SU-DHL-6 (cell line): ENCODE results near the gene DHRS11.
A peak's percentile ranks its signal among the peaks of the same experiment; 100 is the strongest.

Experiments used
- H2AFZ ChIP-seq: fragments of 200-600 bp; sonication (generic); 2 replicates; pipeline ENCODE4 v1.6.1; 2014; ENCODE audit warnings: low read depth, mild to moderate bottlenecking, moderate library complexity, mixed read lengths, antibody characterized with exemption, low read length; ENCODE audit not compliant: severe bottlenecking
- H3F3A ChIP-seq: fragments of 200-600 bp; shearing (Covaris generic); 2 replicates; pipeline ENCODE4 v1.6.0; 2016; ENCODE audit warnings: antibody characterized with exemption, mild to moderate bottlenecking; ENCODE audit not compliant: insufficient read depth
- H3K27ac ChIP-seq: fragments of 200-600 bp; sonication (generic); 2 replicates; pipeline ENCODE4 v1.5.1; 2016; ENCODE audit warnings: low read depth, mild to moderate bottlenecking, low read length, moderate library complexity, mixed read lengths
- H3K27me3 ChIP-seq: fragments of 200-600 bp; sonication (generic), shearing (Covaris generic); 2 replicates; pipeline ENCODE4 v1.6.0; 2014; ENCODE audit warnings: mild to moderate bottlenecking, low read length
- H3K36me3 ChIP-seq: fragments of 200-600 bp; sonication (generic); 2 replicates; pipeline ENCODE4 v1.6.1; 2014; ENCODE audit warnings: mild to moderate bottlenecking, low read length, mixed read lengths
- H3K4me2 ChIP-seq: fragments of 300-600, 200-600 bp; shearing (Covaris generic), sonication (generic); 2 replicates; pipeline ENCODE4 v1.6.0; 2014; ENCODE audit warnings: low read length, low read depth, mild to moderate bottlenecking; ENCODE audit not compliant: poor library complexity, severe bottlenecking
- H3K4me3 ChIP-seq: fragments of 200-600 bp; sonication (generic); 2 replicates; pipeline ENCODE4 v1.5.1; 2014; ENCODE audit warnings: antibody characterized with exemption, low read length, mild to moderate bottlenecking, mixed read lengths; ENCODE audit not compliant: insufficient read depth, poor library complexity, severe bottlenecking
- H3K79me2 ChIP-seq: fragments of 200-600 bp; sonication (generic); 2 replicates; pipeline ENCODE4 v1.6.1; 2014; ENCODE audit warnings: mild to moderate bottlenecking, low read length, moderate library complexity; ENCODE audit not compliant: insufficient read depth
- H3K9ac ChIP-seq: fragments of 200-600 bp; sonication (generic); 2 replicates; pipeline ENCODE4 v1.7.0; 2014; ENCODE audit warnings: mild to moderate bottlenecking, low read length
- H3K9me2 ChIP-seq: fragments of 200-600 bp; sonication (generic); replicated peaks from 2 replicates; pipeline ENCODE4 v1.6.1; 2014; ENCODE audit warnings: low read length; ENCODE audit not compliant: insufficient read depth
- H3K9me3 ChIP-seq: fragments of 200-600 bp; sonication (generic); 2 replicates; pipeline ENCODE4 v1.6.1; 2014; ENCODE audit warnings: low read length, mixed read lengths; ENCODE audit not compliant: insufficient read depth
- H4K20me1 ChIP-seq: fragments of 200-600 bp; sonication (generic); 2 replicates; pipeline ENCODE4 v1.6.1; 2014; ENCODE audit warnings: low read depth, mild to moderate bottlenecking, antibody characterized with exemption, low read length, moderate library complexity, mixed read lengths
- EZH2phosphoT487 ChIP-seq: fragments of 200-600 bp; sonication (generic), shearing (Covaris generic); conservative IDR thresholded peaks from 2 replicates; pipeline ENCODE4 v1.6.1; 2018; ENCODE audit warnings: mild to moderate bottlenecking, antibody characterized with exemption, low read length, moderate library complexity, mixed read lengths
- TF ChIP-seq, protein P1 (sequence below): fragments of 200-600 bp; sonication (generic); IDR thresholded peaks from one replicate; pipeline ENCODE4 v1.5.1; 2017; ENCODE audit warnings: antibody characterized with exemption, mild to moderate bottlenecking, low read length, moderate library complexity; ENCODE audit not compliant: insufficient read depth, poor library complexity, severe bottlenecking

DHRS11 gene

DNA sequence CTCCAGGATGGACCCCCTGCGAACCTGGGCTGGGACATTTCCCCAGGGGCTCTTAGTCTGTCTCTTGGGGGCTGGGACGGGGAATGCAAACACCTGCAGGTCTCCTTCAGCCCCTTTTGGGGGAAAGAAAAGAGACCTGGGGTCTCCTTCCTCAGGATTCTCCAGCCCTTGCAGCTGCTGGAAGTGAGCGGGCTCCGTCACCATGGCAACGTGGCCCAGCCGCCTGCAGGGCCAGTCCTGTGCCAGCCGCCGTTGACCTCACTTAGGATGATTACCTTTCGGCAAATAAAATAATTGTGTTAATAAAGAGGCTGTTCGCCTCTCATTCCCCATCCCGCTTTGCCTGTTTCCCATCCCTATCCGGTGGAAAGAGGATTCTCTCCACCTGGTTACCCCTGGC, 35.4 kb downstream of the DHRS11 start:
- no peak overlapping the region for H3K4me2 ChIP-seq
- no peaks in the 10 kb centered on the region for H3K27me3 ChIP-seq
- no peaks in the 10 kb centered on the region for H4K20me1 ChIP-seq
- TF ChIP-seq, protein P1, sequence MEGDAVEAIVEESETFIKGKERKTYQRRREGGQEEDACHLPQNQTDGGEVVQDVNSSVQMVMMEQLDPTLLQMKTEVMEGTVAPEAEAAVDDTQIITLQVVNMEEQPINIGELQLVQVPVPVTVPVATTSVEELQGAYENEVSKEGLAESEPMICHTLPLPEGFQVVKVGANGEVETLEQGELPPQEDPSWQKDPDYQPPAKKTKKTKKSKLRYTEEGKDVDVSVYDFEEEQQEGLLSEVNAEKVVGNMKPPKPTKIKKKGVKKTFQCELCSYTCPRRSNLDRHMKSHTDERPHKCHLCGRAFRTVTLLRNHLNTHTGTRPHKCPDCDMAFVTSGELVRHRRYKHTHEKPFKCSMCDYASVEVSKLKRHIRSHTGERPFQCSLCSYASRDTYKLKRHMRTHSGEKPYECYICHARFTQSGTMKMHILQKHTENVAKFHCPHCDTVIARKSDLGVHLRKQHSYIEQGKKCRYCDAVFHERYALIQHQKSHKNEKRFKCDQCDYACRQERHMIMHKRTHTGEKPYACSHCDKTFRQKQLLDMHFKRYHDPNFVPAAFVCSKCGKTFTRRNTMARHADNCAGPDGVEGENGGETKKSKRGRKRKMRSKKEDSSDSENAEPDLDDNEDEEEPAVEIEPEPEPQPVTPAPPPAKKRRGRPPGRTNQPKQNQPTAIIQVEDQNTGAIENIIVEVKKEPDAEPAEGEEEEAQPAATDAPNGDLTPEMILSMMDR: no peak
- H3K36me3 ChIP-seq: no peaks in the 10 kb centered on the region
- H3K9me2 ChIP-seq: no peaks in the 10 kb centered on the region
- H3K4me3 ChIP-seq: no peak overlapping the region
- no peak overlapping the region for H3K9ac ChIP-seq
- H2AFZ ChIP-seq: no peak overlapping the region
- H3K27ac ChIP-seq: no peak overlapping the region
- H3F3A ChIP-seq: no peaks in the 10 kb centered on the region
- no peaks in the 10 kb centered on the region for H3K79me2 ChIP-seq
- no peaks in the 10 kb centered on the region for H3K9me3 ChIP-seq

DNA sequence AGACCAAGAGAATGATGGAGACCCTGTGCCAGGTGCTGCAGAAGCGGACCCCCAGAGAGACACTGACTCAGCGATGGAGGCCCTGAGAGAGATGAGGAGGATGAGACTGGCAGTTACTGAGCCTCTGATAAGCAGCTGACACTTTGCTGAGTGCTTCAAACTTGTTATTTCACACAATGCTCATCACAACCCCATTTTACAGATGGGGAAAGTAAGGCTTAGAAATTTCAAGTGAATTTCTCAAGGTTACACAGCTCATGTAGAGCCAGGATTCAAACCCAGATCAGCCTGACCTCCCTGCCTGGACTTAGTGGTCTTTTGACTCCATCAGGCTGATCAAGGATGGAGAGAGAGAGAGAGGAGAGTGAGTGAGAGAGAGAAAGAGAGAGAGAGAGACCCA, 36.9 kb downstream of the DHRS11 start:
- no peak overlapping the region for H2AFZ ChIP-seq
- no peak overlapping the region for H3K9ac ChIP-seq
- H3K9me3 ChIP-seq: no peaks in the 10 kb centered on the region
- no peaks in the 10 kb centered on the region for H3K27me3 ChIP-seq
- H3K27ac ChIP-seq: no peak overlapping the region
- H3K9me2 ChIP-seq: no peaks in the 10 kb centered on the region
- H3K4me3 ChIP-seq: no peak overlapping the region
- H3K36me3 ChIP-seq: no peaks in the 10 kb centered on the region
- H3K4me2 ChIP-seq: no peak overlapping the region
- no peaks in the 10 kb centered on the region for H4K20me1 ChIP-seq
- TF ChIP-seq, protein P1: no peak
- no peak for TF ChIP-seq EZH2phosphoT487
- no peaks in the 10 kb centered on the region for H3K79me2 ChIP-seq
- no peaks in the 10 kb centered on the region for H3F3A ChIP-seq

DNA sequence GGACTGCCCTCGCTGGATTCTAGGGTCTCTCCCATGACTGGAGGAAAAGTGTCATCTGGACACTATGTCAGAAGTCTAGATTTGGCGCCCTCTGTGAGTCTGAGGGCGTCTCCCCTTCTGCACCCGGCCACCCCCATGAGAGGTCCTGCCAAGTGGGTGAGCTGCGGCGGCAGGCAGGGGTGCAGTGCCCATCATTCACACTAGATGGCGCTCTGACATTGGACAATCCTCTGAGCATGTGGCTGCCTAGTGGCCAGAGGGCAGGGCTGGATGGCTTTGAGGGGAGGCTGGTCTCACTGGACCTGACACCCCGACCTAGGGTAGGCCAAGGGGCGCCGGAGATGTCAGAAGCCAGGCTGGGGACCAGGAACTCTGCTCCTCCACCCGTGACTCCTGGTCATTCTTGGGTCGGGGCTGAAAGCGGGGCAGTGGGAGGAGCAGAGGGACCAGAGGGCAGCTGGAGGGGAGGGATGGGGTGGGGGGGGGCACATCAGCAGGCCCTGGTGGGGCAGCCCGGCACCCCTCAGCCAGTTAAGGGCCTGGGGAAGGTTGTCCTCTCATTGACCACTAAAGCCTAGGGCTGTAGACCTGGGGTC, 37.7 kb downstream of the DHRS11 start:
- Histone ChIP-seq H3K9me2 (no peaks in the 10 kb centered on the region), H4K20me1 (no peaks in the 10 kb centered on the region), H3K4me3 (no peak overlapping the region), H3K4me2 (no peak overlapping the region), H3F3A (no peaks in the 10 kb centered on the region), H3K27ac (no peak overlapping the region), H3K9ac (no peak overlapping the region), H2AFZ (no peak overlapping the region), H3K79me2 (no peaks in the 10 kb centered on the region), H3K9me3 (no peaks in the 10 kb centered on the region), H3K36me3 (no peaks in the 10 kb centered on the region), H3K27me3 (no peaks in the 10 kb centered on the region)
- TF ChIP-seq, protein P1: peak; percentile 96
- no peak for TF ChIP-seq EZH2phosphoT487
